NT2/D1 (cell line): ENCODE data around the gene BYSL.
"Not testable (repeated sequence)": the region's sequence is repeated elsewhere in the genome, so short reads cannot be mapped to it uniquely, and the experiment has no call there.

Source experiments
- DNase-seq: peaks from one replicate; pipeline ENCODE4 v3.0.0-alpha.2; 2011; ENCODE audit warnings: low read depth, low spot score
- H3K27me3 ChIP-seq: 2 replicates; pipeline ENCODE4 v1.6.0; 2011; ENCODE audit warnings: mild to moderate bottlenecking; ENCODE audit not compliant: insufficient read length, insufficient read depth
- H3K36me3 ChIP-seq: 2 replicates; pipeline ENCODE4 v1.6.1; 2011; ENCODE audit warnings: mild to moderate bottlenecking, low read length, mixed read lengths; ENCODE audit not compliant: insufficient read depth, insufficient read length
- H3K4me1 ChIP-seq: 2 replicates; pipeline ENCODE4 v1.5.1; 2011; ENCODE audit not compliant: insufficient read depth, insufficient read length
- H3K4me3 ChIP-seq: 2 replicates; pipeline ENCODE4 v1.5.1; 2011; ENCODE audit warnings: low read depth; ENCODE audit not compliant: insufficient read length
- H3K9ac ChIP-seq: 2 replicates; pipeline ENCODE4 v1.6.0; 2011; ENCODE audit warnings: low read depth; ENCODE audit not compliant: insufficient read length
- H3K9me3 ChIP-seq: 2 replicates; pipeline ENCODE4 v1.5.1; 2011; ENCODE audit warnings: mild to moderate bottlenecking, low read length; ENCODE audit not compliant: insufficient read depth
- SUZ12 ChIP-seq: IDR thresholded peaks from 2 replicates; pipeline ENCODE4 v1.6.1; 2011; ENCODE audit not compliant: insufficient read length, insufficient read depth; ENCODE audit errors: extremely low read depth
- YY1 ChIP-seq: IDR thresholded peaks from 2 replicates; pipeline ENCODE4 v1.6.1; 2011; ENCODE audit not compliant: insufficient read length, insufficient read depth
- ZNF274 ChIP-seq: IDR thresholded peaks from 2 replicates; pipeline ENCODE4 v1.6.1; 2011; ENCODE audit warnings: mild to moderate bottlenecking, low read depth, low read length

Gene BYSL

DNA sequence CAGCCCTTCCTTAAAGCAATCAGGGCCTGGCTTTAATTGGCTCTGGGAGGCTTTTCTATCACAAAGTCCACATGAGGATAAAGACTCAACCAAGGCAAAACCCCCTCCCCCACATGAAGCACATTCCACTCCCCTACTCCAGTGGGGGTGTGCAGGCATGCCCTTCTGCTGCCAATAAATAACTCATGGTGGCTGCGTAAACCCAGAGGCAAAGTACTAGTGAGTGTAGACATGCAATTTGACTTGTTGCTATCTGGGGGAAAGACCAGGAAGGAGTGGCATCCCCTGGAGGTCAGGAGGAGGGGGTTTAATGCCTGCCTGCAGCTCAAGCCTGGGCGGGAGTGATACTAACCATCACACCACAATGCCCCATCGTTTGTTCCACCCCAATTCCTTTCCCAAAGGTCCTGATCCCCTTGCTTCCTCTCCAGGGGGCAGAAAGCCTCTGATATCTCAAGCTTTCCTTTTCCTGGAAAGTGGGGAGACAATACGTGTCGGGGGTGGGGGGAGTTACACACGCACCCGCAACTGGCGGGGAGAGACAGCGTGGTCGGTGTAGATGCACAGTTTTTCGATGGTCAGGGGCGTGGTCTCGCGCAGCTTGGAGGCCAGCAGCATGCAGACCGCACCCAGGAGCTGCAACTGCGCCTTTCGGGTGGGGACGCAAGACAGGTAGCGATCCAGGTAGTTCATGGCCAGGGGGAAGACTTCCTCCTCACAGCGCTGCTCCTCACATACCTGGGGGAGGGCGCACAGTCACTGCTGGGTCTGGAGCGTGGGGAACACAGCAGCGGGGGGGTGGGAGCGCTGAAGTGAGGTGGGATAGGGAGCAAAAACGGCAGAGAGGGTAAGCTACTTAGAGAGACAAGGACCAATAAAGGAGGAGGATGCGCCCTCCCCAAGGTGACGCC, 18.8 kb downstream of the BYSL start:
- peak overlapping the region; percentile 92 for H3K9ac ChIP-seq
- peak overlapping the region; percentile 91 for H3K4me3 ChIP-seq
- H3K9me3 ChIP-seq: no peaks in the 10 kb centered on the region
- no peak for DNase-seq
- peaks cover 22% of the 10 kb centered on the region for H3K4me1 ChIP-seq
- TF ChIP-seq YY1: no peak
- TF ChIP-seq ZNF274: no peak
- TF ChIP-seq SUZ12: no peak
- H3K27me3 ChIP-seq: peaks cover 5% of the 10 kb centered on the region
- peaks cover 34% of the 10 kb centered on the region for H3K36me3 ChIP-seq

DNA sequence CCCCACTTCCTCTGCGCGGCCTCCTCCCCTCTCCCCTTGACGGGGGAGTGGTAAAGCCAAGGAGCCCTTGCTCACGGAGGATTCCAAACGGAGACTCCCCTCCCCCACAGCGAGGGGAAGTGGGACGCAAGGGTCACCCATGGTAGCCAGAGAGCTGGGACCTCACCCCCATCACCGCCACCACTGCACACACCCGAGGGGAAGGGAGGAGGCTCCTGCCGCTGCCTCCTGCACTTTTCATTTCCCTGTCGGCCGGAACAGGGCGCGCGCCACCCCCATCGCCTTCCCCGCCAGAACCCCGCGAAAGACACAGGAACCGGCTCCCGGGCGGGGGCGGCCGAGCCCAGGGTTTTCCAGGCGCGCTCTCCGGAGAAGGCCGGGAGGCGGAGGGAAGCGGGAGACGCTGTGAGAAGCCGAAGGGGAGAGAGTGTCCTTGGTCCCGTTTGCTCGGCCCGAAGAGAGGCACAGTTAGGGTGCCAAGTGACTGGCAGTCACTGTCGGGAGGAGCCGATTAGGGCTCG, 19.5 kb downstream of the BYSL start:
- H3K9me3 ChIP-seq: no peaks in the 10 kb centered on the region
- TF ChIP-seq SUZ12 (no peak), YY1 (no peak), ZNF274 (no peak)
- no peak for DNase-seq
- H3K9ac ChIP-seq: peak overlapping the region; percentile 92
- H3K4me3 ChIP-seq: peak overlapping the region; percentile 91
- H3K36me3 ChIP-seq: peaks cover 29% of the 10 kb centered on the region
- H3K27me3 ChIP-seq: peaks cover 5% of the 10 kb centered on the region
- peaks cover 19% of the 10 kb centered on the region for H3K4me1 ChIP-seq

DNA sequence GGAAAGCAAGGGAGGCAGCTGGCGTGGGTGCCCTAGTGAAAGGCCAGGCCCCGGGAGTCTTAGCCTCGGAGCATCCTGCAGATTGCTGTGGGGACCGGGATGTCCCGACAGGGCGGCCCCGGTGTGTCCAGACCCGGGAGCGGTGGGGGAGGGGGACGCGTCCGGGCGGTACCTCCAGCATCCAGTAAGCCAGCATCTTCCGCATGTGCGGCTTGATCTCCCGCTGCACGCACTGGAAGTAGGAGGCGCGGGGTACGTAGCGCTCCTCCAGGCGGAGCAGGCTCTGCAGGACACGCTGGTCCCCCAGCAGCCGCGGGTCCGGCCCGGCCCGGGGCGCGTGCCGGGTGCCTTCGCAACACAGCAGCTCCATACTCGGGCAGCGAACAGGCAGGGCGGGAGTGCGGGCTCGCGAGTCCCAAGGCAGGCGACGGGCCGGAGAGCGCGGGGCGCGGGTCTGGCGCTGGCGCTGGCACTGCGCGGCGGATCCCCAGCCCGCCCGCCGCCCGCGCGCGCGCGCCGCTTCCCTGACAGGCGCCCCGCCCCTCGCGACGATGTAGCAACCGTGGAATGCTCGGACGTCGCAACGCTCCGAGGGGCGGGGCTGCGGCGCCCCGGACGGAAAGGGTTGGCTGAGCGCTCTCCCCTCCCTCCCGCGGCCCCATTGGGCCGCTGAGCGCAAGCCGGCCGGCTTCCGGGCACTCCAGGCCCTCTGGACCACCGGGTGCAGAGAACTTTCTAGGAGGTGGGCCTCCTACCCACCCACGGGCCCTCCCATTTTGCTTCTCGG, 20.2 kb downstream of the BYSL start, which contains the start of gene CCND3:
TSS of gene CCND3 (minus strand) at position 529 of the 787 bp plus-strand sequence. CDS start at position 370, 159 bp downstream.
- H3K27me3 ChIP-seq: peaks cover 5% of the 10 kb centered on the region
- peak within 1 kb of the TSS; percentile 92 for H3K9ac ChIP-seq
- no peak for DNase-seq
- H3K4me1 ChIP-seq: peaks cover 15% of the 10 kb centered on the region
- H3K36me3 ChIP-seq: peaks cover 22% of the 10 kb centered on the region
- TF ChIP-seq SUZ12: no peak
- TF ChIP-seq ZNF274: no peak
- TF ChIP-seq YY1: no peak
- H3K4me3 ChIP-seq: peak within 1 kb of the TSS; percentile 91
- no peaks in the 10 kb centered on the region for H3K9me3 ChIP-seq

DNA sequence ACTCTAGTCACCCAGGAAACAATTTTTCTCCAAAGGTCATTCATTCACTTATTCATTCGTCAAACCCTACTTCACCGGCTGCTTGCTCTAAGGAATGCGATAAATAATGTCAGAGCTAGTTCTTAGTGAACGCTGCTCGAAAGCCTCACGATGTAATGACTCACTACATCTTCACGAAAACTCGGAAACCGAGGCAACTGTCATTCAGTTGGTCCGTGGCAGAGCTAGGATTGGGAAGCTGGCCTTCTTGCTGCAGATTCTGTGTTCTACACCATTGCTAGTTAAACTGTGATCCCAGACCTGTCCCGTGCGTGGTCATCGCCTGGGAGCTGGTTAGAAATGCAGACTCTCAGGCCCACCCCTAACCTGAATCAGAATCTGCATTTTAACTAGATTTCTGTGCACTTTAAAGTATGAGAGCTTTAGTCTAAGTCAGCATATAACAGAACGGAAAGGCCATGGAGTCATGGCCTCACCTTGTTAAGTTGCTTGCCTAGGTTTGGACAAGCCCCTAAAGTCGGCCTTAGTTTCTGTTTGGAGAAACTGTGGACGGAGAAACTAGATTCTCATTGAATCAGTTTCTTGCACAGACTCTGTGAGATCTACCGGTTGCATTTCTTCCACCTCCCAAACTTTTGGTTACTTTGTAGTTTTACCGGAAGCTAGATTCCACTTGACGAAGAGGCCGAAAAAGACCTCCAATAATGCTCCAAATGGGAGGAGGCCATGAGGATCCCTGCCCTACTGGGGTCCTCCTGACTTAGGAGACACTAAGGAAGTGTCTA, 21.0 kb downstream of the BYSL start:
- no peaks in the 10 kb centered on the region for H3K9me3 ChIP-seq
- H3K4me3 ChIP-seq: peak overlapping the region; percentile 35
- H3K4me1 ChIP-seq: peaks cover 13% of the 10 kb centered on the region
- no peak for DNase-seq
- H3K36me3 ChIP-seq: peaks cover 14% of the 10 kb centered on the region
- peaks cover 5% of the 10 kb centered on the region for H3K27me3 ChIP-seq
- TF ChIP-seq ZNF274: no peak
- TF ChIP-seq SUZ12: no peak
- no peak for TF ChIP-seq YY1
- H3K9ac ChIP-seq: peak overlapping the region; percentile 54

DNA sequence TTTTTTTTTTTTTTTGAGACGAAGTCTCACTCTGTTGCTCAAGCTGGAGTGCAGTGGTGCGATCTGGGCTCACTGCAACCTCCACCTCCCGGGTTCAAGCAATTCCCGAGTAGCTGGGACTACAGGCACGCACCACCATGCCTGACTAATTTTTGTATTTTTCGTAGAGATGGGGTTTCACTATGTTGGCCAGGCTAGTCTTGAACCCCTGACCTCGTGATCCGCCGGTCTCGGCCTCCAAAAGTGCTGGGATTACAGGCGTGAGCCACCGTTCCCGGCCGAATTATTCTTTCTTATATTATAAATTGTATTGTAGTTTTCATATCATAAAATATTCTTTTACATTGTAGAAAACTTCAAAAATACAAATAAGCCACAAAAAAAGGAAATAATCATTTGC, 21.6 kb downstream of the BYSL start:
- not testable (repeated sequence) for H3K9ac ChIP-seq, H3K36me3 ChIP-seq, H3K27me3 ChIP-seq, DNase-seq, H3K4me3 ChIP-seq, H3K9me3 ChIP-seq
- peaks cover 13% of the 10 kb centered on the region for H3K4me1 ChIP-seq

DNA sequence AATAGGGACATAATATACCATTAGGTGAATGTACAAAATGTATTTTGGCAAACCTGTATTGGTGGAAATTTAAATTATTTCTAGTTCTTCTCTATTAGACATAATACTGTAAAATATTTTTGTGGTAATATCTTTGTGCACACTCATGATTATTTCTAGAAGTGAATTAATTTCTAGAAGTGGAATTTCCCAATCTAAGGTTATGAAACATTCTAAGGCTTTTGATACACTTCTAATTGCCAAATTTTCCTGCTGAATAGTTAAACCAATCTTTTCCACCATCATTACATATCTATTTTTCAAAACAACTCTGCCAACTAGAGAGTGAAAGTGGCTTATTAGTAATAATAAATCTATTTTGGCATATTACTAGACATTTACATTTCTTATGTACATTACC, 22.2 kb downstream of the BYSL start:
- Histone ChIP-seq H3K36me3 (peaks cover 2% of the 10 kb centered on the region), H3K4me3 (no peak overlapping the region), H3K4me1 (peaks cover 11% of the 10 kb centered on the region), H3K9ac (no peak overlapping the region), H3K27me3 (peaks cover 5% of the 10 kb centered on the region), H3K9me3 (no peaks in the 10 kb centered on the region)
- no peak for DNase-seq
- TF ChIP-seq ZNF274: no peak
- TF ChIP-seq SUZ12: no peak
- no peak for TF ChIP-seq YY1

DNA sequence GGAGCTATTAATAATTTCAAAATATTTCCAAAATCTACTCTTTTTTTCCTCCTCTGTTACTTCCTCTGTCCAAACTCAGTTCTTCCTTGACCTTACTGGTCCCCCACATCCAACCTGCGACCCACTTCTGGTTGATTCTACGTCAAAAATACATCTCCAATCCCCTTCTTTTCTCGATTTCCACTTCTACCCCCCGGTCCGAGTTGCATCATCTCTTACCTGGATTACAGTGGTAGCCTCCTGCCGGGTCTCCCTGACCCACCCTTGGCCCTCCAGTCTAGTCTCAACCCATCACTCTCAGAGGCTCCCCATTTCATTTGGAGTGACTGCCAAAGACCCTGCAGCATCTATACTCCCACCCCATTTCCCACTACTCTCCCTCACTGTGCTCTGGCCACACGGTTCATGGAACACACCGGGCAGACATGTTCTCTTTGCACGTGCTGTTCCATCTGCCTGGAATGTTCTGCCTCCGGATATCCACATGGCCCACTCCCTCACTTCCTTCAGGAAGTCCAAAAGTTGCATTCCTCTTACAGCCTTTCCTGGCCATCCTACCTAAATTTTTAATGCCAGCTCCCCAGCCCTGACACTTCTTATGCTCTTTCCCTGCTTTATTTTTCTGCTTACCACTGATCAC, 26.4 kb downstream of the BYSL start:
- Histone ChIP-seq H3K4me1 (no peaks in the 10 kb centered on the region), H3K36me3 (no peaks in the 10 kb centered on the region), H3K27me3 (no peaks in the 10 kb centered on the region), H3K9me3 (no peaks in the 10 kb centered on the region), H3K4me3 (no peak overlapping the region), H3K9ac (no peak overlapping the region)
- no peak for DNase-seq
- TF ChIP-seq YY1 (no peak), ZNF274 (no peak), SUZ12 (no peak)
